ENCODE measurements around the gene PINK1.

GRCh38 chr1:20654104-20654690 lies 20.9 kb downstream of the PINK1 start:
- TF ChIP-seq CTCF (IDR thresholded peaks at IDR 0.05) (no peak), POLR2A (IDR thresholded peaks at IDR 0.05) (no peak)
